Measurements from ENCODE around the gene AMOTL1. TPM values are rescaled to one million over a fixed set of nuclear protein-coding genes. Genes with fewer than 3 reads are reported as not detected.

The AMOTL1 gene
- total RNA-seq, 1 donor from 2014 or later = 45.8 TPM

DNA sequence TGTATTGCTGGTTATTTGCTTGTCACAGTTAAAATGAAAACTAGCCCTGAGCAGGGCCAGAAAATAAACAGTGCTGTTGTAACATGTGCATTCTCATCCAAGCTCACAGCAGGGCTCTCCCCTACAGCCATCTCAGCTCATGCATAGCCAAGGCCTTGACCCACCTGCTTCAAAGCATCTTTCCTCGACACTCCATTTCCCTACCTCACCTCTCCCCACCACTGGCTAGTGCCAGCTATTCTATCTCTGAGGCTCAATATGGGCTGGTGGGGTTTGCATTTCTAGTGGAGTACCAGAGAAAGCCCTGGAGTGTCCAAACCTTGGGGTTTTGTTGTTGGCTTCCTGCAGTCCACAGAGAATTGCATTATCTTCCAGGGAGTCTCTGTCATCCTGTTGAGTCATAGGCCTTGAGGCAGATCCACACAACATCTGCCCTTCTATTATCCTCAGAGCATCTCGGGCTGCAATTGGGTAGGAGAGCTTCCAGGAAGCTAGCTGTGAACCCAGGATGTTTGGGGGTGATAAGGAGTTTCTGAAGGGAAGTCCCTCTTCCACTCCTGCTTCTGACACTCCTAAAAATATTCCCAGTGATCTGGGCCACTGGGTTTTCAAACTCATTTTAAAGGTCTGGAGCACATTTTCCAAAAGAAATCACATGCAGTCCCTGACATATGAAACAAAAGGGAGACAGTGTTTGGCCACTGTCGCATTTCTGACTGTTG lies 36.1 kb upstream of the AMOTL1 start:
- TF ChIP-seq, protein P1, sequence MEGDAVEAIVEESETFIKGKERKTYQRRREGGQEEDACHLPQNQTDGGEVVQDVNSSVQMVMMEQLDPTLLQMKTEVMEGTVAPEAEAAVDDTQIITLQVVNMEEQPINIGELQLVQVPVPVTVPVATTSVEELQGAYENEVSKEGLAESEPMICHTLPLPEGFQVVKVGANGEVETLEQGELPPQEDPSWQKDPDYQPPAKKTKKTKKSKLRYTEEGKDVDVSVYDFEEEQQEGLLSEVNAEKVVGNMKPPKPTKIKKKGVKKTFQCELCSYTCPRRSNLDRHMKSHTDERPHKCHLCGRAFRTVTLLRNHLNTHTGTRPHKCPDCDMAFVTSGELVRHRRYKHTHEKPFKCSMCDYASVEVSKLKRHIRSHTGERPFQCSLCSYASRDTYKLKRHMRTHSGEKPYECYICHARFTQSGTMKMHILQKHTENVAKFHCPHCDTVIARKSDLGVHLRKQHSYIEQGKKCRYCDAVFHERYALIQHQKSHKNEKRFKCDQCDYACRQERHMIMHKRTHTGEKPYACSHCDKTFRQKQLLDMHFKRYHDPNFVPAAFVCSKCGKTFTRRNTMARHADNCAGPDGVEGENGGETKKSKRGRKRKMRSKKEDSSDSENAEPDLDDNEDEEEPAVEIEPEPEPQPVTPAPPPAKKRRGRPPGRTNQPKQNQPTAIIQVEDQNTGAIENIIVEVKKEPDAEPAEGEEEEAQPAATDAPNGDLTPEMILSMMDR (IDR thresholded peaks at IDR 0.05; ENCODE audit: unreplicated experiment) = no peak
- Mint-ChIP-seq H3K4me3 (ENCODE audit: low read depth) (no peak overlapping the region), H3K4me1 (ENCODE audit: low read depth) (peaks cover 7% of the 10 kb centered on the region), H3K9me3 (ENCODE audit: low read depth) (no peaks in the 10 kb centered on the region), H3K27ac (no peak overlapping the region), H3K36me3 (ENCODE audit: insufficient read depth) (no peaks in the 10 kb centered on the region), H3K27me3 (peaks cover 38% of the 10 kb centered on the region)
- DNase-seq (ENCODE audit: low spot score, unreplicated experiment) = no peak

DNA sequence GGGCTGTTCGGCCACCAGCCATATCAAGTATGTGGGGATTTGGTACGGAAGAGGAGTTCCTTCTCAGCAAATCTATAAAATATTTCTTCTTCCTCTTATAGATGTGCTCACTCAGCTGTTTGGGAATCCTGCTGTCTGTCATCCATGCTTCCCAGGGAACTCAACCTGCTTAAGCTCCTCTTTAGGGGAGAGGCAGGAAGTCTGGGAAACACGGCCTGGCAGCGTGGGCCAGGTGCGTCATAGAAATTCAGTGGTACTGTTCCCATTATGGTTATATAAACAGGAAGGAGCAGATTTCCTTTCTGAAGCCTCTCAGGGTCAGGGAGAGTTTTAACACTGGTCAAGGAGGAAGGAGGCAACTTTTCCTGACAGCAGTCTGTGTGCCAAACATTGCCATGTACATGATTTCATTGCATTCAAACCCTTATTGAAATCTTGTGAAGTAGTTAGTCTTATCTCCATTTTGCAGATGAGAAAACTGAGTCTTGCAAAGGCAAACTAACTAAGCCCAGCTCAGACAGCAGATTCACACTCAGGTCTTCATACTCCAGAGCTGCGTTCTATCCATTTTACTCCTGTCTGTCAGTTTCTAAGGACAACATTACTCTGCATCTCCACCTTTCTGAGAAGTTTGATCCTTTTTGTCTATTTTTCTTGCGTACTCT lies 35.4 kb upstream of the AMOTL1 start:
- TF ChIP-seq, protein P1 (IDR thresholded peaks at IDR 0.05; ENCODE audit: unreplicated experiment) = no peak
- no peak for DNase-seq (ENCODE audit: low spot score, unreplicated experiment)
- H3K4me1 Mint-ChIP-seq (ENCODE audit: low read depth) = peaks cover 7% of the 10 kb centered on the region
- H3K4me3 Mint-ChIP-seq (ENCODE audit: low read depth) = no peak overlapping the region
- no peaks in the 10 kb centered on the region for H3K36me3 Mint-ChIP-seq (ENCODE audit: insufficient read depth)
- no peak overlapping the region for H3K27ac Mint-ChIP-seq
- peaks cover 38% of the 10 kb centered on the region for H3K27me3 Mint-ChIP-seq
- no peaks in the 10 kb centered on the region for H3K9me3 Mint-ChIP-seq (ENCODE audit: low read depth)

DNA sequence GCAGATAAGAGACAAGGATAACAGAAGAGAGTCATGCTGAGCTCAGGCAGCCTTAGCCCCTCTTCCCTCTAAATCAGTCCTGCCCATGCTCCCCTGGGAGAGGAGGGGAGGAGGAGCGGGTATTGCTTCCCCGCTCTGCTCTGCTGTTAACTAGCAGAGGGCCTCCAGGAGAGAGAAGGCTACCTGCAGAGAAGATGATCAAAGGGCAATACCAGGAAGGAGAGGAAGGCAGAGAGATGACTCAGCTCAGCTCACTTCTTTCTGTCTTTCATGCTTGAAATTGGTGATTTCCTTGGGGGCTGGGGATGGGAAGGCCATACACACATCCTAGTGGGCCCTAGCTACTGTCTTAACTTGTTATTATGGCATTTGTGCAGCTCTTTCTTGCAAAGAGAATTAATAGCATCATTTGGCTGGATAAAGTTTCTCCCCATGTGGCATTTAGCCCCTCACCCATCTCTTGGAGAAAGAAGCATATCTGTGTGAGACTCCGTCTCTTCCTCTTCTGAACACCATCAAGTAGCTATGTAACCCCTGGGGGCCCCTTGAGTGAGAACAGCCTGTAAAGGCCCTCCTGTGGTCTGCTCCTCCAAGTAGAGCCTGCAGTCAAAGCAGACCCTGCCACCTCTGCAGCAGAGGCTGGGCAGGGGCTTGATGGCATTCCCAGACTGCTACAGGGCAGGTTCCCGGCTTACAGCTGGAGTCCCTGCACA lies 33.4 kb upstream of the AMOTL1 start:
- DNase-seq (ENCODE audit: low spot score, unreplicated experiment) = no peak
- no peaks in the 10 kb centered on the region for H3K36me3 Mint-ChIP-seq (ENCODE audit: insufficient read depth)
- H3K9me3 Mint-ChIP-seq (ENCODE audit: low read depth) = no peaks in the 10 kb centered on the region
- TF ChIP-seq, protein P1 (IDR thresholded peaks at IDR 0.05; ENCODE audit: unreplicated experiment) = no peak
- peaks cover 33% of the 10 kb centered on the region for H3K27me3 Mint-ChIP-seq
- no peak overlapping the region for H3K4me3 Mint-ChIP-seq (ENCODE audit: low read depth)
- H3K4me1 Mint-ChIP-seq (ENCODE audit: low read depth) = peaks cover 7% of the 10 kb centered on the region
- no peak overlapping the region for H3K27ac Mint-ChIP-seq

DNA sequence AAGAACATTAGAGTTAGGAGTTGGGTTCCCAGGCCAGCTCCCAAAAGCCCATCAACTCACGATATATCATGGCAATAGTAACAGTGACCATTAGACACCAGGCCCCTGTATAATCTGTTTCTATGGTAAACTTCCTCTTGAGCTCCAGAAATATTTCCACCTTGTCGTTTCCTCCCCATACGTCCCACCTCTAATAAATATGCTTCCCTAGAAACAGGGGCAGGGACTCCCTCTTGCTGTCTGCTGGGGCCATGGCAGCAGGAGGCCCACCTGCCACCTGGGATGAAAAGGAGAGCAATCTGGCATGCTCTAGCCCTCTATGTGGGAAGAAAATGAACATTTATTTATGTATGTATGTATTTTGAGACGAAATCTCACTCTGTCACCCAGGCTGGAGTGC lies 32.2 kb upstream of the AMOTL1 start:
- Mint-ChIP-seq H3K27me3 (peaks cover 27% of the 10 kb centered on the region), H3K27ac (no peak overlapping the region), H3K36me3 (ENCODE audit: insufficient read depth) (no peaks in the 10 kb centered on the region), H3K4me1 (ENCODE audit: low read depth) (peaks cover 9% of the 10 kb centered on the region), H3K4me3 (ENCODE audit: low read depth) (no peak overlapping the region), H3K9me3 (ENCODE audit: low read depth) (no peaks in the 10 kb centered on the region)
- TF ChIP-seq, protein P1 (IDR thresholded peaks at IDR 0.05; ENCODE audit: unreplicated experiment) = no peak
- no peak for DNase-seq (ENCODE audit: low spot score, unreplicated experiment)

DNA sequence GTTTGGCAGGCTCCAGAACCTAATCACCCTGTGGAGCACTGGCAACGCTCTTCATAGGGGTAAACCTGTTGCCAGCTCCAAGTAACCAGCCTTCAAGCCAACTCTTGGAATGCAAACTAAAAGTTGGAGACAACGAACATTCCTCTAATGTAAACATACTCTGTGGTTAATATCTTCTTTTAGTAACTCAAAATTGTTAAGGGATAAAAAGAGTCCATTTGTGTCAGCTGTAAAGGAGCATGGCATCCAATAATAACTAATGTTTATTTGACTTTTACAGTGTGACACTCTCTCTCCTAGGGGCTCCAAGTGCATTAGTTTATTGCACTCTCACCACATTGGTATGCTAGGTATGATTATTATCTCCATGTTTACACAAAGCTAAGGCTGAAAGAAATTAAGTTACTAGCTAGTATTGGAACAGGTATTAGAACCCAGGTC lies 31.0 kb upstream of the AMOTL1 start:
- TF ChIP-seq, protein P1 (IDR thresholded peaks at IDR 0.05; ENCODE audit: unreplicated experiment) = no peak
- no peak for DNase-seq (ENCODE audit: low spot score, unreplicated experiment)
- Mint-ChIP-seq H3K9me3 (ENCODE audit: low read depth) (no peaks in the 10 kb centered on the region), H3K4me3 (ENCODE audit: low read depth) (no peak overlapping the region), H3K36me3 (ENCODE audit: insufficient read depth) (no peaks in the 10 kb centered on the region), H3K4me1 (ENCODE audit: low read depth) (peaks cover 16% of the 10 kb centered on the region), H3K27ac (no peak overlapping the region), H3K27me3 (peaks cover 29% of the 10 kb centered on the region)
